A673 (cell line): ENCODE measurements around the gene TTC22. TPM values are rescaled to one million over a fixed set of nuclear protein-coding genes. Genes with fewer than 3 reads are reported as not detected.

Source experiments
- BruUV-seq: library from RNA; stranded (reverse); fragments of 400-500 nt; replicated peaks from 2 replicates; lab custom pipeline; 2021; lab: Mats Ljungman, UMichigan
- CTCF ChIA-PET: fragments of 300-600 bp; sonication (Branson Sonifier 250); formaldehyde crosslinking; loops from one replicate; lab custom pipeline; 2022; ENCODE audit warnings: antibody characterized with exemption; lab: Charles Lee
- POLR2A ChIA-PET: fragments of 300-600 bp; sonication (Branson Sonifier 250); formaldehyde crosslinking; loops from one replicate; lab custom pipeline; 2022; ENCODE audit warnings: antibody characterized with exemption; ENCODE audit not compliant: low non-redundant PET; lab: Charles Lee
- DNase-seq: peaks from one replicate; pipeline ENCODE4 v3.0.0-alpha.2; 2015; ENCODE audit warnings: low spot score
- H3K27ac ChIP-seq: fragments of 200-600 bp; sonication (generic); 2 replicates; pipeline ENCODE4 v1.5.1; 2016; ENCODE audit warnings: mixed run types, low read depth, mild to moderate bottlenecking, mixed read lengths, antibody characterized with exemption, low read length; ENCODE audit not compliant: poor library complexity, severe bottlenecking
- H3K27me3 ChIP-seq: fragments of 200-600 bp; sonication (generic); replicated peaks from 2 replicates; pipeline ENCODE4 v1.6.1; 2017; ENCODE audit warnings: mixed run types, low read depth, mild to moderate bottlenecking, mixed read lengths, antibody characterized with exemption, low read length; ENCODE audit not compliant: insufficient read depth, poor library complexity
- H3K36me3 ChIP-seq: fragments of 200-600 bp; sonication (generic); 2 replicates; pipeline ENCODE4 v1.6.1; 2016; ENCODE audit warnings: mixed run types, mild to moderate bottlenecking, mixed read lengths, antibody characterized with exemption, low read length; ENCODE audit not compliant: insufficient read depth, poor library complexity, severe bottlenecking
- H3K4me1 ChIP-seq: fragments of 200-600 bp; sonication (generic); 2 replicates; pipeline ENCODE4 v1.6.1; 2017; ENCODE audit warnings: mixed run types, mild to moderate bottlenecking, mixed read lengths, antibody characterized with exemption, low read length; ENCODE audit not compliant: insufficient read depth, poor library complexity, severe bottlenecking
- H3K4me3 ChIP-seq: fragments of 200-600 bp; sonication (generic); 2 replicates; pipeline ENCODE4 v1.5.1; 2016; ENCODE audit warnings: low read depth, mixed run types, mild to moderate bottlenecking, mixed read lengths, low read length; ENCODE audit not compliant: poor library complexity, severe bottlenecking
- H3K9me3 ChIP-seq: fragments of 200-600 bp; sonication (generic); 2 replicates; pipeline ENCODE4 v1.6.1; 2016; ENCODE audit warnings: mixed run types, low read depth, mild to moderate bottlenecking, mixed read lengths, antibody characterized with exemption, low read length; ENCODE audit not compliant: poor library complexity, severe bottlenecking
- EZH2 ChIP-seq: fragments of 200-600 bp; sonication (generic); IDR thresholded peaks from 2 replicates; pipeline ENCODE4 v1.6.1; 2017; ENCODE audit warnings: borderline replicate concordance, low read depth, mild to moderate bottlenecking, mixed read lengths, antibody characterized with exemption, low read length; ENCODE audit not compliant: poor library complexity, severe bottlenecking
- intact Hi-C: fragments of 100-400 bp; cut with micrococcal nuclease; formaldehyde crosslinking; loops from one replicate; pipeline ENCODE4 v1.10.0; 2022; ENCODE audit not compliant: unreplicated experiment
- total RNA-seq: library from RNA; stranded (reverse); gene quantifications from 2 replicates; pipeline ENCODE4 v1.2.3, GENCODE V29; 2021
- TF ChIP-seq, protein P1 (sequence below): fragments of 300-800, 200-600 bp; sonication (generic); conservative IDR thresholded peaks from 2 replicates; pipeline ENCODE4 v1.5.1; 2017; ENCODE audit warnings: low read depth, mild to moderate bottlenecking, antibody characterized with exemption, low read length, moderate library complexity, mixed read lengths

TTC22 gene
- total RNA-seq, 1 experiment from 2014 or later = not detected

DNA sequence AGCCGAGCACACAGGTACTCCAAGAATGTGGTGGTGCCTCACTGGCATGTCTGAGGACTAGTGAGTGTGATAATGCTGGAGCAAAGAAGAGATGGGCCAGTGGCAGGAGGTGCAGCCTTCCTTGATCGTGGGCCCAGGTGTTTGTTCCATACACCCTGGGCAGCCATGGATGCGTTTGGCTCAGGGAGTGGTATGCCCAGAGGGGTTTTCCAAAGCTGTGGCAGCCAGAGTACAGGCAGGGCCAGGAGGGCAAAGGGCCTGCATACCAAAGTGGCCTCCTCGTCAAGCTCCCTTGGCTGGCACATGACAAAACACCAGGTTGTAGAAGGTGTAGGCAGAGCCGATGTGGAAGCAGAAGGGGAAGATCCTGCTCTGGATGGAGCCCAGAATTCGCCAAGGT is 55.8 kb downstream of the TTC22 start:
- DNase-seq = no peak
- no peak for TF ChIP-seq EZH2
- TF ChIP-seq, protein P1, sequence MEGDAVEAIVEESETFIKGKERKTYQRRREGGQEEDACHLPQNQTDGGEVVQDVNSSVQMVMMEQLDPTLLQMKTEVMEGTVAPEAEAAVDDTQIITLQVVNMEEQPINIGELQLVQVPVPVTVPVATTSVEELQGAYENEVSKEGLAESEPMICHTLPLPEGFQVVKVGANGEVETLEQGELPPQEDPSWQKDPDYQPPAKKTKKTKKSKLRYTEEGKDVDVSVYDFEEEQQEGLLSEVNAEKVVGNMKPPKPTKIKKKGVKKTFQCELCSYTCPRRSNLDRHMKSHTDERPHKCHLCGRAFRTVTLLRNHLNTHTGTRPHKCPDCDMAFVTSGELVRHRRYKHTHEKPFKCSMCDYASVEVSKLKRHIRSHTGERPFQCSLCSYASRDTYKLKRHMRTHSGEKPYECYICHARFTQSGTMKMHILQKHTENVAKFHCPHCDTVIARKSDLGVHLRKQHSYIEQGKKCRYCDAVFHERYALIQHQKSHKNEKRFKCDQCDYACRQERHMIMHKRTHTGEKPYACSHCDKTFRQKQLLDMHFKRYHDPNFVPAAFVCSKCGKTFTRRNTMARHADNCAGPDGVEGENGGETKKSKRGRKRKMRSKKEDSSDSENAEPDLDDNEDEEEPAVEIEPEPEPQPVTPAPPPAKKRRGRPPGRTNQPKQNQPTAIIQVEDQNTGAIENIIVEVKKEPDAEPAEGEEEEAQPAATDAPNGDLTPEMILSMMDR = no peak
- Histone ChIP-seq H3K27ac (no peak overlapping the region), H3K4me3 (no peak overlapping the region), H3K4me1 (no peaks in the 10 kb centered on the region), H3K27me3 (no peaks in the 10 kb centered on the region), H3K36me3 (peaks cover 17% of the 10 kb centered on the region), H3K9me3 (no peaks in the 10 kb centered on the region)
- ChIA-PET CTCF (interaction anchor here (0.6 kb wide), 1 partner anchor 608 kb away, joined by 3 read pairs; no protein-coding TSS in a partner anchor), POLR2A (no interaction called here)
- BruUV-seq = no TSS peak
- intact Hi-C loops = no loop called here

DNA sequence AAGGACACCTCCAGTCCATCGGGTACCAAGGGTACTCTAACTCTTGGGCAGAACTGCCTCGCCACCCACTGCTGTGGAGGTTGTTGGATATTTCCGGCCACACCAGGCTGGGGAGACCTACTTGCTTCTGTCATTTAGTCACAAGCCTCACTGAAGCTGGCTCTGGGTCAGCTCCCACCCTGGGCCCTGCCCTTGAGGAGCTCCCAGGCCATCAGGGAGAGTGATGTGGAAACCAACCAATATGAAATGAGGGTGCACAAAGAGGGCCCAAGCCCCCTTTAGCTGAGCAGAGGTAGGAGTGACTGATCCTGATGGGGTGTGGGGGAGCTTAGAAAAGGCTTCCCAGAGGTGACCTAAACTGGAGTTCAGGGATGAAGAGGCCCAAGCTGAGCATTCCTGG is 56.4 kb downstream of the TTC22 start:
- DNase-seq = no peak
- no TSS peak for BruUV-seq
- H3K36me3 ChIP-seq = peaks cover 18% of the 10 kb centered on the region
- no peak overlapping the region for H3K4me3 ChIP-seq
- CTCF ChIA-PET = no interaction called here
- no peaks in the 10 kb centered on the region for H3K9me3 ChIP-seq
- H3K27me3 ChIP-seq = no peaks in the 10 kb centered on the region
- no peak overlapping the region for H3K27ac ChIP-seq
- no peak for TF ChIP-seq EZH2
- TF ChIP-seq, protein P1 = no peak
- no peaks in the 10 kb centered on the region for H3K4me1 ChIP-seq
- intact Hi-C loops = no loop called here
- POLR2A ChIA-PET = no interaction called here

DNA sequence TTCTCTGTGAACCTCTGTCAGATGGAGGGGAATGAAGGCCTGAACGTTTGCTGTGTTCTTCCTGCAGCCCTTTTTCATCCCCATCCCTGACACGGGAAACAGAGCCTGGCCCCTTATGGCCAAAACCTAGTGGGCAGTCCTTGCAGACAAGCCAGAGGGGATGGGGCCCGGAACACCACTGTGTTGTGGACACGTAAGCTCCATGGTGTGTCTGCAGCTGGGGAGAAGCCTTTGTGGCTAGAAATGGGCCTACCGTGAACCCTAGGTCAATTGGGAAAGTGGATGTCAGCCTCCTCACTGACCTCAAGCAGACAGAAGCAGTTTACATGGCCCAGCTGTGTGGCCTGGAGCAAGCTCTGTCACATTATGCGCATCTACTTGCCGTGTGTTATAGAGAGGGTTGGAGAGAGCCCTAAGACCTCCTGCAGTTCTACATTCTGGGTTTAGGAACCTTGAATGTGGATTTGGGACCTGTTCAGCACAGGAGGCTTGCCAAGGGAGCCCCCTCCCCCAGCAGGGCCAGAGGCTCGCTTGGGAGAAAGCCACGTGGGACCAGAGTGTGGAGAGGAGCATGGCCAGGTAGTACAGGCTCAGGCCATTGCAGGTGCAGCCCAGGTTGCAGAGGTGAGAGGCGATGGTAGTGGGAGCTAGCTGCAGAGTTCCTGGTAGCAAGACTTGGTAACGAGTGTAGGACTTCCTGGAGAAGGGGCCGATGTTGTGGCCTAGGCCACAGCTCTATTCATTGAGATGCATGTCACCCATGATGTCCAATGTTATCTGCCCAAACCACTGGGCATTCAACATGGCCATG is 57.5 kb downstream of the TTC22 start:
- H3K36me3 ChIP-seq = peaks cover 24% of the 10 kb centered on the region
- no peak overlapping the region for H3K27ac ChIP-seq
- intact Hi-C loops = no loop called here
- TF ChIP-seq, protein P1 = no peak
- no peak for TF ChIP-seq EZH2
- H3K4me3 ChIP-seq = no peak overlapping the region
- no peaks in the 10 kb centered on the region for H3K4me1 ChIP-seq
- H3K27me3 ChIP-seq = no peaks in the 10 kb centered on the region
- DNase-seq = no peak
- CTCF ChIA-PET = no interaction called here
- BruUV-seq = no TSS peak
- H3K9me3 ChIP-seq = no peaks in the 10 kb centered on the region
- POLR2A ChIA-PET = no interaction called here
